NCI-H2107 treated with DMSO at 0.1 percent for 48 hours (cell line): ENCODE measurements around the gene DYNC2I2.
"Not testable (repeated sequence)": the region's sequence is repeated elsewhere in the genome, so short reads cannot be mapped to it uniquely, and the experiment has no call there.

Experiments used
- DNase-seq: peaks from one replicate; lab custom pipeline; 2025; ENCODE audit not compliant: unreplicated experiment; lab: John Stamatoyannopoulos, UW

Gene DYNC2I2

GRCh38 chr9:128685636-128686489 is 29.2 kb upstream of the DYNC2I2 start:
- no peak for DNase-seq

GRCh38 chr9:128684325-128685199 is 27.9 kb upstream of the DYNC2I2 start:
- no peak for DNase-seq

- DNase-seq: no peak
Observed at GRCh38 chr9:128684065-128684324, 27.3 kb upstream of the DYNC2I2 start.

GRCh38 chr9:128683340-128684064 is 26.9 kb upstream of the DYNC2I2 start:
- DNase-seq: no peak

GRCh38 chr9:128677794-128678193 is 21.1 kb upstream of the DYNC2I2 start:
- DNase-seq: no peak

GRCh38 chr9:128675382-128675781 is 18.7 kb upstream of the DYNC2I2 start:
- DNase-seq: no peak

- no peak for DNase-seq
Observed at GRCh38 chr9:128669786-128670185, 13.1 kb upstream of the DYNC2I2 start.

GRCh38 chr9:128666481-128666941 is 9.9 kb upstream of the DYNC2I2 start:
- DNase-seq: not testable (repeated sequence)

GRCh38 chr9:128657796-128658195 is 1.1 kb upstream of the DYNC2I2 start:
- DNase-seq: no peak

GRCh38 chr9:128657344-128657704 is 677 bp upstream of the DYNC2I2 start:
- no peak for DNase-seq

- DNase-seq: no peak
Observed at GRCh38 chr9:128654481-128654880, 2.2 kb downstream of the DYNC2I2 start.

- no peak for DNase-seq
Observed at GRCh38 chr9:128653908-128654307, 2.7 kb downstream of the DYNC2I2 start.

GRCh38 chr9:128651798-128652197 is 4.8 kb downstream of the DYNC2I2 start:
- no peak for DNase-seq

- not testable (repeated sequence) for DNase-seq
Observed at GRCh38 chr9:128648206-128648605, 8.4 kb downstream of the DYNC2I2 start.

GRCh38 chr9:128643519-128644300 is 12.9 kb downstream of the DYNC2I2 start:
- no peak for DNase-seq

GRCh38 chr9:128642675-128643245 is 13.9 kb downstream of the DYNC2I2 start:
- no peak for DNase-seq

GRCh38 chr9:128640603-128641002 is 16.0 kb downstream of the DYNC2I2 start:
- DNase-seq: no peak

- no peak for DNase-seq
Observed at GRCh38 chr9:128638580-128638979, 18.1 kb downstream of the DYNC2I2 start.

- no peak for DNase-seq
Observed at GRCh38 chr9:128637656-128638055, 19.0 kb downstream of the DYNC2I2 start.
